ENCODE measurements around the gene B3GNT7. TPM values are rescaled to one million over a fixed set of nuclear protein-coding genes. Genes with fewer than 3 reads are reported as not detected.
A peak's percentile ranks its signal among the peaks of the same experiment; 100 is the strongest.
"Not testable (repeated sequence)": the region's sequence is repeated elsewhere in the genome, so short reads cannot be mapped to it uniquely, and the experiment has no call there.

B3GNT7 gene
- total and polyA plus RNA-seq, 2 experiments from 2014 or later = not detected

GRCh38 chr2:231404183-231404578 is 8.7 kb downstream of the B3GNT7 start:
- H3K4me3 ChIP-seq; H4K20me1 ChIP-seq (ENCODE audit: insufficient read depth); H2AFZ ChIP-seq; H3K4me1 ChIP-seq (ENCODE audit: insufficient read depth); H3K4me2 ChIP-seq (ENCODE audit: unreplicated experiment); H3K36me3 ChIP-seq (ENCODE audit: low read depth); H3K79me2 ChIP-seq (ENCODE audit: insufficient read depth); DNase-seq; H3K9me3 ChIP-seq (ENCODE audit: low read depth); H3F3A ChIP-seq (ENCODE audit: insufficient read depth); H3K27me3 ChIP-seq (replicated peaks; ENCODE audit: insufficient read depth); H3K9me2 ChIP-seq (ENCODE audit: insufficient read depth); H3K9ac ChIP-seq; H3K27ac ChIP-seq: not testable (repeated sequence)
- 95 to 98% methylated on average over 16 of the region's 16 CpGs for WGBS, 2 experiments (ENCODE audit: low coverage in 1 of 2, low lambda C conversion rate in 2 of 2, missing lambda C conversion rate in 2 of 2)
- in situ Hi-C loops (cut with MboI) = loop anchor here (10.0 to 25.0 kb wide), 2 partner anchors 109 to 292 kb away; no protein-coding TSS in a partner anchor

GRCh38 chr2:231405601-231406367 is 10.3 kb downstream of the B3GNT7 start:
- H3K9me2 ChIP-seq (ENCODE audit: insufficient read depth); H3K27ac ChIP-seq; DNase-seq; H3K79me2 ChIP-seq (ENCODE audit: insufficient read depth); H3K4me3 ChIP-seq; H3K9ac ChIP-seq; H3F3A ChIP-seq (ENCODE audit: insufficient read depth); H3K9me3 ChIP-seq (ENCODE audit: low read depth); H4K20me1 ChIP-seq (ENCODE audit: insufficient read depth); H3K27me3 ChIP-seq (replicated peaks; ENCODE audit: insufficient read depth); H3K4me1 ChIP-seq (ENCODE audit: insufficient read depth); H3K36me3 ChIP-seq (ENCODE audit: low read depth): not testable (repeated sequence)
- H2AFZ ChIP-seq = peak overlapping the region; percentile 82
- WGBS, 2 experiments (ENCODE audit: low coverage in 1 of 2, low lambda C conversion rate in 2 of 2, missing lambda C conversion rate in 2 of 2) = 23 to 26% methylated on average over 16 of the region's 16 CpGs
- peak overlapping the region; percentile 28 for H3K4me2 ChIP-seq (ENCODE audit: unreplicated experiment)
- in situ Hi-C loops (cut with MboI) = loop anchor here (10.0 to 25.0 kb wide), 2 partner anchors 111 to 293 kb away; no protein-coding TSS in a partner anchor

- in situ Hi-C loops (cut with MboI) = loop anchor here (10.0 to 25.0 kb wide), 2 partner anchors 113 to 295 kb away; no protein-coding TSS in a partner anchor
- not testable (repeated sequence) for H4K20me1 ChIP-seq (ENCODE audit: insufficient read depth)
Measured at GRCh38 chr2:231407686-231408085, 12.2 kb downstream of the B3GNT7 start.

GRCh38 chr2:231408304-231408703 is 12.8 kb downstream of the B3GNT7 start:
- H4K20me1 ChIP-seq (ENCODE audit: insufficient read depth); H2AFZ ChIP-seq; H3K79me2 ChIP-seq (ENCODE audit: insufficient read depth); H3K4me1 ChIP-seq (ENCODE audit: insufficient read depth); H3K27me3 ChIP-seq (replicated peaks; ENCODE audit: insufficient read depth); H3K36me3 ChIP-seq (ENCODE audit: low read depth); H3K9me2 ChIP-seq (ENCODE audit: insufficient read depth); H3K4me3 ChIP-seq; H3F3A ChIP-seq (ENCODE audit: insufficient read depth); H3K4me2 ChIP-seq (ENCODE audit: unreplicated experiment); DNase-seq; H3K27ac ChIP-seq; H3K9ac ChIP-seq; H3K9me3 ChIP-seq (ENCODE audit: low read depth): not testable (repeated sequence)
- WGBS, 2 experiments (ENCODE audit: low coverage in 1 of 2, low lambda C conversion rate in 2 of 2, missing lambda C conversion rate in 2 of 2) = 73 to 78% methylated on average over 9 of the region's 9 CpGs
- in situ Hi-C loops (cut with MboI) = loop anchor here (10.0 to 25.0 kb wide), 2 partner anchors 114 to 296 kb away; no protein-coding TSS in a partner anchor

More at GRCh38 chr2:231407686-231408085, 12.2 kb downstream of the B3GNT7 start:
- not testable (repeated sequence) for H3K4me1 ChIP-seq (ENCODE audit: insufficient read depth); H3K9me2 ChIP-seq (ENCODE audit: insufficient read depth); H3F3A ChIP-seq (ENCODE audit: insufficient read depth); H2AFZ ChIP-seq; H3K27ac ChIP-seq; H3K4me3 ChIP-seq; H3K79me2 ChIP-seq (ENCODE audit: insufficient read depth); DNase-seq; H3K27me3 ChIP-seq (replicated peaks; ENCODE audit: insufficient read depth); H3K9me3 ChIP-seq (ENCODE audit: low read depth); H3K4me2 ChIP-seq (ENCODE audit: unreplicated experiment); H3K36me3 ChIP-seq (ENCODE audit: low read depth); H3K9ac ChIP-seq
- 70 to 71% methylated on average over 5 of the region's 5 CpGs for WGBS, 2 experiments (ENCODE audit: low coverage in 1 of 2, low lambda C conversion rate in 2 of 2, missing lambda C conversion rate in 2 of 2)

- H3K4me2 ChIP-seq (ENCODE audit: unreplicated experiment) = no peak overlapping the region
- no peak overlapping the region for H3K4me3 ChIP-seq
- 74 to 79% methylated on average over 5 of the region's 5 CpGs for whole genome bisulfite sequencing, 2 experiments (ENCODE audit: low coverage in 1 of 2, low lambda C conversion rate in 2 of 2, missing lambda C conversion rate in 2 of 2)
- H3K36me3 ChIP-seq (ENCODE audit: low read depth) = no peaks in the 10 kb centered on the region
- in situ Hi-C loops (cut with MboI) = loop anchor here (10.0 to 25.0 kb wide), 2 partner anchors 115 to 297 kb away; no protein-coding TSS in a partner anchor
- H4K20me1 ChIP-seq (ENCODE audit: insufficient read depth) = no peaks in the 10 kb centered on the region
- no peak overlapping the region for H3K9ac ChIP-seq
- TF ChIP-seq EZH2phosphoT487 (IDR thresholded peaks at IDR 0.05; ENCODE audit: insufficient read depth, low read depth) (no peak), EZH2 (IDR thresholded peaks at IDR 0.05; ENCODE audit: insufficient read depth, poor library complexity, severe bottlenecking) (no peak)
- 0 out of 2 replicates have a peak, but pooled peaks cover 4% of the 10 kb centered on the region for H3K27me3 ChIP-seq (replicated peaks; ENCODE audit: insufficient read depth)
- peaks cover 8% of the 10 kb centered on the region; the same call in 1 of the 2 replicates for H3F3A ChIP-seq (ENCODE audit: insufficient read depth)
- H3K79me2 ChIP-seq (ENCODE audit: insufficient read depth) = no peaks in the 10 kb centered on the region
- no peaks in the 10 kb centered on the region for H3K9me3 ChIP-seq (ENCODE audit: low read depth)
- no peak for DNase-seq
- H3K9me2 ChIP-seq (ENCODE audit: insufficient read depth) = no peaks in the 10 kb centered on the region
- H3K27ac ChIP-seq = no peak overlapping the region
- peaks cover 5% of the 10 kb centered on the region for H3K4me1 ChIP-seq (ENCODE audit: insufficient read depth)
- H2AFZ ChIP-seq = no peak overlapping the region
Measured at GRCh38 chr2:231409776-231410175, 14.3 kb downstream of the B3GNT7 start.

Data from GM23248 (cell line).